Measurements from ENCODE around the gene GOLGA7B.
A peak's percentile ranks its signal among the peaks of the same experiment; 100 is the strongest.

Gene GOLGA7B

GRCh38 chr10:97896756-97897358 is 47.2 kb downstream of the GOLGA7B start:
- no peak for DNase-seq

DNA sequence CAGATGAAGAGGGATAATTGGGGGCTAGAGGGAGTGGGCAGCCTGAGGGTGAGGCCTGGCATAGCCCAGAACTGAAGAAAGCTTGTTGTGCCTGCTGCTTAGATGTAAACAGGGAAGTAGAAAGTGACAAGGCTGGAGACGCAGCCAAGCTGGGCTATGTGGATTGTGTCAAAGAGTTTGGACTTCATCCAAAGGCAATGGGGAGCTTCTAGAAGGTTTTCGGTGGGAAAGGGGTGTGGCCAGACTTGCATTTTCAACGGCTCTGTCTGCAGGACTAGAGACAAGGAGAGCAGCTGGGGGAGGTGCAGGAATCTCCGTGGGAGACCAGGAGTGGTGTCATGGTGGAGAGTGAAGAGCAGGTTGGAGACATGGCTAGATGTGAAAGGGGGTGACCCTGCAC is 48.8 kb downstream of the GOLGA7B start:
- DNase-seq: no peak

- no peak for DNase-seq
Observed at GRCh38 chr10:97901381-97901780, 51.7 kb downstream of the GOLGA7B start.

GRCh38 chr10:97903128-97904017 is 53.7 kb downstream of the GOLGA7B start:
- no peak for DNase-seq

DNA sequence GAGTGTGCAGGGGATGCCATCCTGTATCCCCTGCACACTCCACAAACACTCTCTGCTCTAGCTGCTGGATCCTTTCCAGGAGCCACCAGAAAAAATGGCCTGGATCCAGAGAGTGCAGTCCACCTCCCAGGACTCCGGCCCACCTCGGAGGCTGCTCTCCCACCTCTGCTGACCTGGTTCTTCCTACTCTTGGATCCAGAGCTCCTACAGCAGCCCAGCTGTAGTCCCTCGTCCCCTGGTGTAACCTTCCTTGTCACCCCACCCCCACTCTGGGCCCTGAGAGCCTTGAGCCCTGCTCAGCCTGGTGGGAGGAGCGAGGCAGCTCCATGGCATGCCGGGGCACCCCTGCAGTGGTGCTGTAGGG is 54.4 kb downstream of the GOLGA7B start:
- no peak for DNase-seq

DNA sequence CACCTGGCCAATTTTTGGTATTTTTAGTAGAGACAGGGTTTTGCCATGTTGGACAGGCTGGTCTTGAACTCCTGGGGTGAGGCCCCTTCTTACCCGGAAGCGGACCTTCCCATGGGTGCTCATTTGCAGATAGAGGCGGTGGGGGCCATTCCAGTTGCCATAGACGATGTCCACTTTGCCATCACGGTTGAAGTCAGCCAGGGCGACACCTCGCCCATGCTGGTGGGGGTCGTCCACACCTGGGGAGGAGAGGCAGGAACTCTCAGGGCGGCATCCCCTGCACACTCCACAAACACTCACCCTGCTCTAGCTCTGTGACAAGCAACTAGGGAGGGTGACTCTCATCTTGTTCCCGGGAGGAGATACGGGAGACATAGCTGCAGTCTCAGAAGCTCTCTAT is 54.9 kb downstream of the GOLGA7B start:
- DNase-seq: no peak

DNA sequence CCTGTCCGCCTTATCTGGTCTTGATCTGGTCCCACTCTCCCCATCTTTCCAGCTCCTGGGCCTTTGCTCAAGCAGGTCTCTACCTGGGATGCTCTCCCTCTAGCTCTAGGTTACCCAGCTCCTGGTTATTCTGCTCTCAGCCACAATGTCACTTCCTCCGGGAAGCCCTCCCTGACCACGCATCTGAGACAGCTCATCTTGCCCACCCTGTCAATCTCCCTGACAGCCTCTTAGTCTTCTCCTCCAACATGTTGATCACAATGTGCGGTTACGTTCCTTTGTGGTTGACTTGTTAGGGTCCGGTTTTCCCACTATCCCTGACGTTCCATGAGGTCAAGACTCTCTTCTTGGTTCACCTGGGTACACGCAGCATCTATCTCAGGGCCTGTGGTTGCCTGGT is 55.6 kb downstream of the GOLGA7B start:
- no peak for DNase-seq

DNA sequence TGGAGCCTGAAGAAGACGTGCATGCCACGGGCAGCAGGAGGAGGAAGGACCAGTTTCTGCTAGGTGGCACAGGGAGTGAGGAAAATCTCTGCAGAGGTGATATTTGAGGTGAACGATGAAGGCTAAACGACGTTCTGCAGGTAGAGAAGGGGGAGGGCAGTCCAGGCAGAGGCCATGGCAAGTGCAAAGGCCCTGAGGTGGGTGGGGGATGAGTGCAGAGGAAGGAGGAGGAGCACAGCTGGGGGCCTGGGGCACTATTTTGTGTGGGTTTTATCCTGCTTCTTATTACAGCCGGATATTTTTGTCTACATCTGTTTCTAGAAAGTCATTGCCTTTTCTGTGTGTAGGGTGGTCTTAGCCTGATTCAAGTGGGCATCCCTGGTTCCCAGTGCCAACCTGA is 57.6 kb downstream of the GOLGA7B start:
- DNase-seq: no peak

GRCh38 chr10:97907830-97908229 is 58.2 kb downstream of the GOLGA7B start:
- no peak for DNase-seq

- no peak for DNase-seq
Observed at GRCh38 chr10:97910661-97911060, 61.0 kb downstream of the GOLGA7B start.

DNA sequence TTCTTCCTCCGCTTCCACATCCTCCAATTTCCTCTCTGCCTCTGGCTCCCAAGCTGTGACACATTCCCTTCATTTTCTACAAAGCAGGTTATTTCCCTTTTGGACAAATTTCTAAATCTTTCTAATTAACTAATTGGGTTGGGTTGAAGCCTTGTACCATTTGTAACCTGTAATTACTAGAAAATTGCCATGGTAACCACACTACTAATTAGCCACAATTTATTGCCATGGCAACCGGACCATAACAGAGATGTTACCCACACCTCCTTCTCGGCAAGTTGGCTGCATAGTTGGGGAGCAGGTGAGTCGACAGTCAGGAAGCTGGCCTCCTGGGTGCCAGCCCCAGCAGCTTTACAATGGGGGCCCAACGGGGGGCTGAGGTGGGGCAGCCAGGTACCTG is 61.6 kb downstream of the GOLGA7B start:
- DNase-seq: no peak

- DNase-seq: no peak
Observed at GRCh38 chr10:97913193-97913592, 63.5 kb downstream of the GOLGA7B start.

DNA sequence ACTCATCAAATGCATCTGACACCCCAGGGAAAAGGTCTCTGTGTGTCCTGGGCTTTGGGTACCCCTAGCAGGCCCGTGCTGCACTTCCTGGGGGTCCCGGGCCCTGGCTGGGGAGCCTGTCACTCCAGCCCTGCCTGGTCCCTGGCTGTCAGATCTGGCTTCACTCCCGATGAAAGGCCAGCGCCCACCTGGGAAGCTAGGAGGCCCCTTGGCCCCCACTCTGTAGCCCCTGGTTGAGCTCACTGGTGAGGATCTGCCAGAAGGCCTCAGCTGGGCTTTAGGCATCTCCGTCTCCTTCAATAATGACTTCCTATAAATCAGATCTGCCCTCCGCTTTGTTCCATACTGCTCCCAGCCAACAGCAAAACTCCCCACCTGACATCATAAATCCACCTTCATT is 64.0 kb downstream of the GOLGA7B start:
- no peak for DNase-seq

DNA sequence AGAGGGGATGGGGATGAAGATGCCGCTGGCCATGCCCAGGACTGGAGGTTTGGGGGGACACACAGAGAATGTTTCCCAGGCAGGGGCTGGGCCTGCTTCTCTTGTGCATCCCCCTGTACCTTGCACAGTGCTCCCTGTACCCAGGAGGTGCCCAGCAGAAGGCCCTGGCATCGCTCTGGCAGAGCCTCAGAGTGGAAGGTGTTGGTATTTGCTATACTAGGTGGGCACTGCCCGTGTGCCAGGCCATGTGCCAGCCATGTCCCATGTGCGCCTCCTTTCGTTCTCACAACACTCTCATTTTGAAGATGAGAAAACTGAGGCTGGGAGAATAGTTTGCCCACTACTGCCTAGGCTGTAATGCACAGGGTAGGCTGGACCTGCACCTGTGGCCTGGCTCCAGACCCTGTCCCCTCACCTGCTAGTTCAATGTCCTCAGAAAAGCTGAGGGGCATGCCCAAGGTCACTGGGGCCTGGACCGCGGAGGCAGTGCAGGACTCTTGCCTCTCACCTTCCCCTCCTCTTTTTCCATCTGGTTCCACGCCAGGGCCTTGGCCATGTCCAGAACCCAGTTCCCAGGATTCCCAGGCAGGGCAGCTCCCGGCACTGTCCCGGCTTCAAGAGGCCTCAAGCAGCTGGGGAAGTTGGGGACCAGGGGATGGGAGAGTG is 64.7 kb downstream of the GOLGA7B start:
- no peak for DNase-seq

- peak; percentile 89 for DNase-seq
Observed at GRCh38 chr10:97914837-97915211, 65.2 kb downstream of the GOLGA7B start.

- DNase-seq: no peak
Observed at GRCh38 chr10:97915346-97916131, 65.9 kb downstream of the GOLGA7B start.

DNA sequence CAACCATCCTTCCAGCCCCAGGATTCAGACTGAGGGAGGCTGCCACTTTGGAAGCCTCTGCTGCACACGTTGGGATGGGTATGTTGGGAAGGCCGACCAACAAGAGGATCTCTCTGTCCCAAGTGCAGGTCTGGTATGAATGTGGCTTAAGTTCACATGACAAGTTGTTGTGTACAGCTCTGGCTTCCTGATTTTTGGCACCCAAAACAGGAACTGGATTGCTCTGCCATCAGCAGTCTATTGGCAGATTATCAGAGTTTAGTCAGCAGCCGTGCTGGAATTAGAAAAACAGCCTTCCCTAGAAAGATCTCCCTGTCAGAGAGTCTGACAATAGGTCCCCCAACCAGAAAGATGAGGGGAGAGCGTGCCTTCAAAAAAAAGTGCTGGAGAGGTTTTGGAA is 66.9 kb downstream of the GOLGA7B start:
- DNase-seq: no peak

DNA sequence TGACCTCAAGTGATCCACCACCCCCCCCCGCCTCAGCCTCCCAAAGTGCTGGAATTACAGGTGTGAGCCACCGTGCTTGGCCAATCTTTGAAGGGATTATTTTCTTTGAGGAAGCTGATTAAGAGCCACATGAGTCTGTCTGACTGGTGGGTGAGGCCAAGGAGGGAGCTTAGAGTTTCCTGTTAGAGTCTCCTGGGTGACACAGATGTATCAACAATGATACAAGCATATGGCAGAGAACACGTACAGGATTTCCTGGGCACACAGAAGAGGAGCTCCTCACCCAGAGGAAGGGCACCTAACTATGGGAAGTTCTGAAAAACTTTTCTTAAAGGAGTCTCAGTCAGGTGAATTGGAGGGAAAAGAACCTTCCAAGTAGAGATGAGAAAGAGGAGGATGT is 69.4 kb downstream of the GOLGA7B start:
- no peak for DNase-seq

- no peak for DNase-seq
Observed at GRCh38 chr10:97920865-97921264, 71.2 kb downstream of the GOLGA7B start.

Data from stimulated activated CD8-positive, alpha-beta memory T cell treated with anti-CD3 and anti-CD28 coated beads, Interleukin-4, amount 100 ng/mL, for 48 hours (primary cell).